Neuronal stem cell (in vitro differentiated cells): ENCODE data around the gene ITGA11.

Experiments
- DNase-seq: peaks from one replicate; pipeline ENCODE4 v3.0.0-alpha.2; 2013; ENCODE audit warnings: low spot score
- H2AFZ ChIP-seq: one replicate; pipeline ENCODE4 v1.6.1; 2013; ENCODE audit warnings: mild to moderate bottlenecking, low read length, inconsistent platforms
- H2AK5ac ChIP-seq: 2 replicates; pipeline ENCODE4 v1.6.1; 2013; ENCODE audit warnings: low read depth, mild to moderate bottlenecking, inconsistent platforms, low read length, moderate library complexity, mixed read lengths
- H2BK120ac ChIP-seq: 2 replicates; pipeline ENCODE4 v1.6.1; 2013; ENCODE audit warnings: low read depth, mild to moderate bottlenecking, inconsistent platforms, low read length, moderate library complexity, mixed read lengths
- H2BK12ac ChIP-seq: one replicate; pipeline ENCODE4 v1.6.1; 2013; ENCODE audit warnings: low read length, inconsistent platforms
- H2BK15ac ChIP-seq: 2 replicates; pipeline ENCODE4 v1.6.1; 2013; ENCODE audit warnings: mild to moderate bottlenecking, low read length, inconsistent platforms, mixed read lengths
- H2BK5ac ChIP-seq: one replicate; pipeline ENCODE4 v1.6.1; 2013; ENCODE audit warnings: inconsistent platforms, mild to moderate bottlenecking, low read length, moderate library complexity
- H3K14ac ChIP-seq: one replicate; pipeline ENCODE4 v1.6.1; 2013; ENCODE audit warnings: low read length, inconsistent platforms
- H3K18ac ChIP-seq: 2 replicates; pipeline ENCODE4 v1.6.1; 2013; ENCODE audit warnings: low read length, inconsistent platforms
- H3K23ac ChIP-seq: 2 replicates; pipeline ENCODE4 v1.6.1; 2013; ENCODE audit warnings: low read depth, mild to moderate bottlenecking, mixed read lengths, low read length, inconsistent platforms; ENCODE audit not compliant: poor library complexity
- H3K27ac ChIP-seq: replicated peaks from 3 replicates; pipeline ENCODE4 v1.5.1; 2013; ENCODE audit warnings: low read length, inconsistent platforms
- H3K27me3 ChIP-seq, 3 experiments: 2 replicates each; pipeline ENCODE4 v1.6.1; 2013; ENCODE audit warnings: low read length in 3 of 3, mild to moderate bottlenecking in 2 of 3, inconsistent platforms in 1 of 3, low read depth in 1 of 3, mixed read lengths in 1 of 3, moderate library complexity in 1 of 3; ENCODE audit not compliant: control insufficient read depth in 3 of 3, insufficient read depth in 3 of 3
- H3K36me3 ChIP-seq, 2 donors: replicated peaks in 1 of 2; 2 replicates each; pipeline ENCODE4 v1.6.1; 2013; ENCODE audit warnings: low read length in 2 of 2; ENCODE audit not compliant: control insufficient read depth in 2 of 2, insufficient read depth in 2 of 2
- H3K4ac ChIP-seq: 2 replicates; pipeline ENCODE4 v1.6.1; 2013; ENCODE audit warnings: inconsistent platforms, mild to moderate bottlenecking, low read length, moderate library complexity
- H3K4me1 ChIP-seq, 2 donors: 1 replicate in 1 of 2; 2 replicates in 1 of 2; pipeline ENCODE4 v1.6.1; 2013; ENCODE audit warnings: low read length in 2 of 2, low read depth in 1 of 2; ENCODE audit not compliant: control insufficient read depth in 2 of 2, insufficient read depth in 1 of 2
- H3K4me2 ChIP-seq: one replicate; pipeline ENCODE4 v1.6.1; 2013; ENCODE audit warnings: mild to moderate bottlenecking, low read length, inconsistent platforms; ENCODE audit not compliant: insufficient read depth, poor library complexity, severe bottlenecking
- H3K4me3 ChIP-seq, 2 donors: 2 replicates each; pipeline ENCODE4 v1.5.1; 2013; ENCODE audit warnings: low read length in 2 of 2, mild to moderate bottlenecking in 2 of 2, inconsistent platforms in 1 of 2, moderate library complexity in 1 of 2
- H3K79me1 ChIP-seq: one replicate; pipeline ENCODE4 v1.6.1; 2013; ENCODE audit warnings: low read depth, mild to moderate bottlenecking, inconsistent platforms, low read length, moderate library complexity
- H3K9ac ChIP-seq: one replicate; pipeline ENCODE4 v1.6.1; 2013; ENCODE audit warnings: mild to moderate bottlenecking, low read depth, low read length, inconsistent platforms; ENCODE audit not compliant: poor library complexity
- H3K9me3 ChIP-seq, 2 donors: replicated peaks in 1 of 2; 2 replicates each; pipeline versions ENCODE3 to v1.6.1; 2013; ENCODE audit warnings: low read length in 2 of 2, mild to moderate bottlenecking in 2 of 2, inconsistent platforms in 1 of 2, low read depth in 1 of 2, mixed read lengths in 1 of 2, moderate library complexity in 1 of 2; ENCODE audit not compliant: control insufficient read depth in 2 of 2, insufficient read depth in 1 of 2
- H4K8ac ChIP-seq: one replicate; pipeline ENCODE4 v1.6.1; 2013; ENCODE audit warnings: low read depth, mild to moderate bottlenecking, inconsistent platforms, low read length, moderate library complexity
- H4K91ac ChIP-seq: one replicate; pipeline ENCODE4 v1.6.1; 2013; ENCODE audit warnings: low read length, low read depth, mild to moderate bottlenecking, inconsistent platforms; ENCODE audit not compliant: poor library complexity
- WGBS, 2 donors: extraction: QIAGEN DNeasy Blood & Tissue Kit; methylation state at CpG; one replicate each; pipeline ENCODE4 v1.1.7; 2013; ENCODE audit warnings: missing lambda C conversion rate in 2 of 2, mixed read lengths in 1 of 2; ENCODE audit not compliant: insufficient read length in 2 of 2, insufficient replicate concordance in 1 of 2; ENCODE audit errors: extremely low coverage in 2 of 2; 5-methylcytosine and 5-hydroxymethylcytosine counted together

ITGA11 gene

GRCh38 chr15:68321229-68321628, 110.7 kb downstream of the ITGA11 start:
- H2BK5ac ChIP-seq, result no peak overlapping the region
- peaks cover 0 to 13% of the 10 kb centered on the region in 2 donors for H3K4me1 ChIP-seq
- H4K8ac ChIP-seq, result no peak overlapping the region
- no peak overlapping the region for H3K4me3 ChIP-seq
- peaks cover 0 to 48% (median 0%) of the 10 kb centered on the region in 3 experiments for H3K27me3 ChIP-seq
- H2BK15ac ChIP-seq, result no peak overlapping the region
- H4K91ac ChIP-seq, result peak overlapping the region; percentile 49
- H3K18ac ChIP-seq, result peak overlapping the region; percentile 71
- no peaks in the 10 kb centered on the region for H3K9me3 ChIP-seq
- H2AFZ ChIP-seq, result no peak overlapping the region
- H3K23ac ChIP-seq, result peak overlapping the region; percentile 34
- H3K14ac ChIP-seq, result peak overlapping the region; percentile 82
- H3K27ac ChIP-seq, result no peak overlapping the region
- WGBS, 2 donors, result no CpG with 5 or more reads among the region's 7 CpGs
- no peak overlapping the region for H2BK120ac ChIP-seq
- no peaks in the 10 kb centered on the region for H3K36me3 ChIP-seq
- H3K9ac ChIP-seq, result peak overlapping the region; percentile 7
- no peak overlapping the region for H3K4me2 ChIP-seq
- no peak overlapping the region for H3K4ac ChIP-seq
- DNase-seq, result no peak
- H2AK5ac ChIP-seq, result peak overlapping the region; percentile 32
- H2BK12ac ChIP-seq, result no peak overlapping the region
- no peaks in the 10 kb centered on the region for H3K79me1 ChIP-seq

- no peak overlapping the region for H3K4me3 ChIP-seq
- H3K23ac ChIP-seq, result no peak overlapping the region
- peak overlapping the region; percentile 36 for H3K18ac ChIP-seq
- WGBS, 2 donors, result no CpG with 5 or more reads among the region's 12 CpGs
- no peak overlapping the region for H2BK5ac ChIP-seq
- H2BK15ac ChIP-seq, result no peak overlapping the region
- H3K9me3 ChIP-seq, result no peaks in the 10 kb centered on the region
- no peak overlapping the region for H3K4ac ChIP-seq
- H4K91ac ChIP-seq, result no peak overlapping the region
- H3K4me1 ChIP-seq, result peaks cover 9 to 24% of the 10 kb centered on the region in 2 donors
- H3K9ac ChIP-seq, result no peak overlapping the region
- no peak overlapping the region for H2BK120ac ChIP-seq
- H2BK12ac ChIP-seq, result no peak overlapping the region
- no peak overlapping the region for H3K4me2 ChIP-seq
- no peak overlapping the region for H2AFZ ChIP-seq
- H3K79me1 ChIP-seq, result no peaks in the 10 kb centered on the region
- no peak overlapping the region for H3K14ac ChIP-seq
- H3K27ac ChIP-seq, result no peak overlapping the region
- no peaks in the 10 kb centered on the region for H3K36me3 ChIP-seq
- peaks cover 0 to 43% (median 0%) of the 10 kb centered on the region in 3 experiments for H3K27me3 ChIP-seq
- peak overlapping the region; percentile 37 for H2AK5ac ChIP-seq
- no peak for DNase-seq
- H4K8ac ChIP-seq, result no peak overlapping the region
These were observed 112.0 kb downstream of the ITGA11 start for GRCh38 chr15:68319997-68320396.

GRCh38 chr15:68318931-68319909, 112.7 kb downstream of the ITGA11 start:
- Histone ChIP-seq H3K9ac (peak overlapping the region; percentile 7), H3K27me3 (peaks cover 0 to 42% (median 0%) of the 10 kb centered on the region in 3 experiments), H2AK5ac (peak overlapping the region; percentile 61), H2BK5ac (no peak overlapping the region), H3K4me2 (no peak overlapping the region), H4K8ac (no peak overlapping the region), H3K18ac (peak overlapping the region; percentile 22), H2AFZ (no peak overlapping the region), H3K27ac (no peak overlapping the region), H2BK15ac (peak overlapping the region; percentile 19), H3K14ac (peak overlapping the region; percentile 79), H3K4me1 (peaks cover 15 to 19% of the 10 kb centered on the region in 2 donors), H3K36me3 (no peaks in the 10 kb centered on the region), H3K4me3 (no peak overlapping the region), H3K4ac (no peak overlapping the region), H3K23ac (no peak overlapping the region), H3K79me1 (no peaks in the 10 kb centered on the region), H2BK120ac (peak overlapping the region; percentile 36), H4K91ac (no peak overlapping the region), H2BK12ac (peak overlapping the region; percentile 61), H3K9me3 (no peaks in the 10 kb centered on the region)
- no peak for DNase-seq
- WGBS, 2 donors, result no CpG with 5 or more reads among the region's 18 CpGs
